K562 (cell line): ENCODE results near the gene HJV. TPM values are rescaled to one million over a fixed set of nuclear protein-coding genes. Genes with fewer than 3 reads are reported as not detected.
A peak's percentile ranks its signal among the peaks of the same experiment; 100 is the strongest.

Source experiments
- ADNP ChIP-seq: fragments of 200-800 bp; sonication (Bioruptor generic); IDR thresholded peaks from 2 replicates; pipeline ENCODE4 v1.6.1; 2016; ENCODE audit warnings: missing genetic modification characterization, missing compliant biosample characterization
- CREBBP ChIP-seq: IDR thresholded peaks from one replicate; pipeline ENCODE4 v1.6.1; 2012; ENCODE audit warnings: low read depth, mild to moderate bottlenecking, control low read depth, inconsistent platforms, low read length
- FOXP4 ChIP-seq: sonication (generic); formaldehyde crosslinking; IDR thresholded peaks from 2 replicates; pipeline ENCODE4 v1.8.0; 2022; ENCODE audit warnings: mild to moderate bottlenecking, missing genetic modification reagents, borderline replicate concordance
- GTF3C2 ChIP-seq: IDR thresholded peaks from 3 replicates; pipeline ENCODE4 v1.6.1; 2011; ENCODE audit warnings: borderline replicate concordance, mild to moderate bottlenecking, moderate library complexity; ENCODE audit not compliant: insufficient read length; ENCODE audit errors: extremely low read depth
- HDAC6 ChIP-seq: IDR thresholded peaks from 2 replicates; pipeline ENCODE4 v1.6.1; 2012; ENCODE audit warnings: low read depth, mild to moderate bottlenecking, control low read depth, inconsistent platforms, low read length, moderate library complexity
- HOMEZ ChIP-seq: fragments of 250-450 bp; sonication (Bioruptor Pico); IDR thresholded peaks from 2 replicates; pipeline ENCODE4 v1.4.0; 2020; ENCODE audit warnings: mild to moderate bottlenecking, moderate library complexity
- KLF13 ChIP-seq: fragments of 450-650 bp; IDR thresholded peaks from 2 replicates; pipeline ENCODE4 v1.6.1; 2016; ENCODE audit warnings: missing genetic modification characterization, low read depth, mild to moderate bottlenecking, missing compliant biosample characterization, moderate library complexity, borderline replicate concordance
- MAFG ChIP-seq: fragments of 450-650 bp; conservative IDR thresholded peaks from 2 replicates; pipeline ENCODE4 v1.6.1; 2016; ENCODE audit warnings: missing genetic modification characterization, missing compliant biosample characterization
- NCOA4 ChIP-seq: fragments of 450-650 bp; IDR thresholded peaks from 2 replicates; pipeline ENCODE4 v1.6.1; 2018; ENCODE audit warnings: mild to moderate bottlenecking; ENCODE audit not compliant: partially characterized antibody
- NRF1 ChIP-seq, 2 experiments: fragments of 450-650 bp; IDR thresholded peaks in 1 of 2; conservative IDR thresholded peaks in 1 of 2; 2 replicates each; pipeline ENCODE4 v1.6.1; 2014; ENCODE audit warnings: mild to moderate bottlenecking in 2 of 2
- PHF8 ChIP-seq: fragments of 200-600 bp; sonication (generic); IDR thresholded peaks from 2 replicates; pipeline ENCODE4 v1.6.1; 2012; ENCODE audit warnings: mixed run types, mild to moderate bottlenecking, inconsistent platforms, low read length, moderate library complexity, borderline replicate concordance
- POLR2G ChIP-seq: fragments of 200-400 bp; formaldehyde crosslinking; IDR thresholded peaks from 2 replicates; pipeline ENCODE4 v1.6.1; 2017; ENCODE audit warnings: low read depth, mild to moderate bottlenecking, antibody characterized with exemption, low read length, moderate library complexity
- TOE1 ChIP-seq, 2 experiments: fragments of 450-650 bp in 1 of 2; sonication (generic) in 1 of 2; formaldehyde crosslinking in 1 of 2; IDR thresholded peaks; 2 replicates each; pipeline versions ENCODE4 v1.7.1 to v1.8.0; 2016 to 2022; ENCODE audit warnings: borderline replicate concordance in 2 of 2, mild to moderate bottlenecking in 2 of 2, antibody characterized with exemption in 1 of 2, inconsistent platforms in 1 of 2, low read depth in 1 of 2, missing genetic modification reagents in 1 of 2, moderate library complexity in 1 of 2
- U2AF1 ChIP-seq: fragments of 200-400 bp; formaldehyde crosslinking; optimal IDR thresholded peaks from 2 replicates; pipeline ENCODE3; 2017; ENCODE audit warnings: mild to moderate bottlenecking, low read depth, low read length, moderate library complexity
- ZBTB1 ChIP-seq: sonication (generic); formaldehyde crosslinking; IDR thresholded peaks from 2 replicates; pipeline ENCODE4 v1.8.1; 2023; ENCODE audit warnings: missing genetic modification reagents, low read depth, mild to moderate bottlenecking, borderline replicate concordance
- ZNF280B ChIP-seq: fragments of 250-450 bp; sonication (Bioruptor Pico); IDR thresholded peaks from 2 replicates; pipeline ENCODE4 v1.5.1; 2021; ENCODE audit warnings: mild to moderate bottlenecking
- ZNF316 ChIP-seq: fragments of 450-650 bp; IDR thresholded peaks from 2 replicates; pipeline ENCODE4 v1.6.1; 2016
- polyA plus RNA-seq, 8 experiments: library from polyadenylated mRNA; depleted of rRNA in 4 of 8; stranded (reverse) in 5 of 8; unstranded in 3 of 8; fragments of >200 nt; fragmentation: Nextera tagmentation in 2 of 8; fragmentation: Illumina TruSeq in 1 of 8; extraction: Ambion mirVana in 2 of 8; extraction: Trizol in 1 of 8; gene quantifications; 2 replicates each; pipeline versions ENCODE4 v1.2.1 to v1.2.3, GENCODE V29; 2011 to 2014; ENCODE audit warnings: inconsistent platforms in 1 of 8, missing spikeins in 1 of 8
- total RNA-seq, 7 experiments: library from RNA; depleted of rRNA in 6 of 7; stranded (reverse); fragments of >200 nt in 6 of 7; fragmentation: Illumina TruSeq in 2 of 7; extraction: Trizol in 2 of 7; gene quantifications; 2 replicates each; pipeline versions ENCODE4 v1.2.1 to v1.2.3, GENCODE V29; 2011 to 2021; ENCODE audit warnings: low replicate concordance in 1 of 7

The HJV gene
- total and polyA plus RNA-seq, 9 of the 15 experiments (the other 6 are each of a cell fraction or from before 2014, with no cell fraction given), result 1.0 to 6.6 (median 2.4) TPM

GRCh38 chr1:145985502-145986439 is 35.8 kb downstream of the HJV start (continued):
- no peak for TF ChIP-seq KLF13 (tag)
- TF ChIP-seq U2AF1, result no peak
- peak in 1 of 2 experiments; percentile 34; a peak in 1 of 4 replicates for TF ChIP-seq NRF1 (conservative IDR thresholded peaks at IDR 0.05 in 1 of 2, IDR thresholded peaks at IDR 0.05 in 1 of 2)
- no peak for TF ChIP-seq NCOA4
- TF ChIP-seq ZNF280B, result no peak
- no peak for TF ChIP-seq MAFG (tag)
- no peak for TF ChIP-seq FOXP4
- TF ChIP-seq ADNP (tag), result no peak
- TF ChIP-seq CREBBP, result no peak
- no peak for TF ChIP-seq PHF8
- 0 out of 2 replicates have a peak, but pooled peaks have one; percentile 45 for TF ChIP-seq ZBTB1 (CRISPR knock-in tag)
- TF ChIP-seq GTF3C2, result no peak
- no peak for TF ChIP-seq HDAC6
- TF ChIP-seq ZNF316, result no peak
- no peak for TF ChIP-seq HOMEZ (CRISPR knock-in tag)
- no peak for TF ChIP-seq POLR2G
- TF ChIP-seq TOE1 (IDR thresholded peaks at IDR 0.05; ENCODE audit: borderline replicate concordance), result no peak
- no peak for TF ChIP-seq TOE1 (CRISPR knock-in tag; IDR thresholded peaks at IDR 0.05; ENCODE audit: borderline replicate concordance, low read depth)
